ENCODE results near the gene DIP2C. TPM values are rescaled to one million over a fixed set of nuclear protein-coding genes. Genes with fewer than 3 reads are reported as not detected.
A peak's percentile ranks its signal among the peaks of the same experiment; 100 is the strongest.

DIP2C gene
- polyA plus RNA-seq, 1 of the 3 experiments (the other 2 are of a cell fraction), result 8.7 TPM

- no peak for TF ChIP-seq EZH2phosphoT487 (IDR thresholded peaks at IDR 0.05; ENCODE audit: borderline replicate concordance, low read depth)
- no peak for TF ChIP-seq MAX (IDR thresholded peaks at IDR 0.05; ENCODE audit: low read depth)
- TF ChIP-seq SMC3 (IDR thresholded peaks at IDR 0.05; ENCODE audit: low read depth, low read length), result no peak
- TF ChIP-seq RCOR1 (IDR thresholded peaks at IDR 0.05; ENCODE audit: low read length), result no peak
- no peak for TF ChIP-seq USF2 (IDR thresholded peaks at IDR 0.05; ENCODE audit: borderline replicate concordance, low read depth, low read length)
- TF ChIP-seq FOXM1 (IDR thresholded peaks at IDR 0.05; ENCODE audit: low read depth), result no peak
- TF ChIP-seq NFIC (IDR thresholded peaks at IDR 0.05; ENCODE audit: borderline replicate concordance), result no peak
- no peak for TF ChIP-seq YY1 (IDR thresholded peaks at IDR 0.05; ENCODE audit: low read depth)
- TF ChIP-seq GABPA (IDR thresholded peaks at IDR 0.05; ENCODE audit: low read depth), result no peak
- peak; percentile 85; the same call in 1 of the 2 replicates for TF ChIP-seq MXI1 (IDR thresholded peaks at IDR 0.05; ENCODE audit: low read depth, low read length)
- no peak for TF ChIP-seq ZBTB33 (IDR thresholded peaks at IDR 0.05; ENCODE audit: borderline replicate concordance, low read depth)
- TF ChIP-seq REST (IDR thresholded peaks at IDR 0.05; ENCODE audit: low read depth, low read length), result no peak
- no peak for TF ChIP-seq FOSL2 (IDR thresholded peaks at IDR 0.05; ENCODE audit: borderline replicate concordance, low read depth)
- TF ChIP-seq RAD21 (IDR thresholded peaks at IDR 0.05; ENCODE audit: low read length), result peak; percentile 40; the same call in 1 of the 2 replicates
- peaks cover 7% of the 10 kb centered on the region for H4K20me1 ChIP-seq (ENCODE audit: insufficient read depth)
These were observed 236.7 kb downstream of the DIP2C start for GRCh38 chr10:452512-453426.

More at GRCh38 chr10:452512-453426, 236.7 kb downstream of the DIP2C start:
- no peaks in the 10 kb centered on the region for H3K9me3 ChIP-seq
- H3K27me3 ChIP-seq (ENCODE audit: insufficient read depth), result no peaks in the 10 kb centered on the region
- no peak overlapping the region for H3K4me3 ChIP-seq (ENCODE audit: low read depth in 2 of 2, low read length in 1 of 2)
- peak overlapping the region in 1 of 2 experiments; percentile 76; a peak in 2 of 4 replicates for H3K27ac ChIP-seq (ENCODE audit: low read depth in 2 of 2, low read length in 1 of 2)
- no peaks in the 10 kb centered on the region for H3K9me2 ChIP-seq
- H3K79me2 ChIP-seq (ENCODE audit: insufficient read depth), result peaks cover 4% of the 10 kb centered on the region; the same call in 1 of the 2 replicates
- POLR2A ChIA-PET, result no interaction called here
- H3F3A ChIP-seq (replicated peaks; ENCODE audit: insufficient read depth), result no peaks in the 10 kb centered on the region
- no peak overlapping the region for H3K9ac ChIP-seq
- WGBS (ENCODE audit: low lambda C conversion rate), result 85% methylated on average over 21 of the region's 24 CpGs
- DNase-seq, result peak; percentile 69
- H2AFZ ChIP-seq (ENCODE audit: low read depth), result no peak overlapping the region
- H3K4me2 ChIP-seq, result no peak overlapping the region
- H3K4me1 ChIP-seq (ENCODE audit: control insufficient read depth in 1 of 2, insufficient read depth in 2 of 2, low read depth in 1 of 2, low read length in 1 of 2), result peaks cover 0 to 25% of the 10 kb centered on the region in 2 experiments; a peak in 2 of 4 replicates
- H3K36me3 ChIP-seq (replicated peaks in 1 of 2; ENCODE audit: control insufficient read depth in 1 of 2, insufficient read depth in 2 of 2, low read length in 1 of 2), result no peaks in the 10 kb centered on the region
- CTCF ChIA-PET, result interaction anchor here (1.0 to 1.2 kb wide), 3 partner anchors 10 to 47 kb away, joined by 3 to 5 read pairs (median 4); no protein-coding TSS in a partner anchor
